Activated B cell treated with CpG ODN at 0.5 μM for 24 hours (primary cell): Measurements from ENCODE around the gene WDFY4. TPM values are rescaled to one million over a fixed set of nuclear protein-coding genes. Genes with fewer than 3 reads are reported as not detected.

Source experiments
- ATAC-seq: fragments of 200-7000 bp; cut with Tn5 transposase; one replicate; pipeline ENCODE4 v1.10.0; 2021; ENCODE audit warnings: low read depth, mild to moderate bottlenecking, moderate library complexity
- CTCF ChIA-PET: fragments of 350-600 bp; sonication (Branson Sonifier 250); formaldehyde crosslinking; loops from one replicate; lab custom pipeline; 2021; ENCODE audit warnings: antibody characterized with exemption; lab: Charles Lee
- POLR2A ChIA-PET: fragments of 350-600 bp; sonication (Branson Sonifier 250); formaldehyde crosslinking; loops from one replicate; lab custom pipeline; 2021; ENCODE audit warnings: antibody characterized with exemption; lab: Charles Lee
- DNase-seq: peaks from one replicate; pipeline ENCODE4 v3.0.0; 2022
- H3K27ac Mint-ChIP-seq: one replicate; pipeline ENCODE4 v1.8.0; 2020; ENCODE audit warnings: mixed read lengths
- H3K27me3 Mint-ChIP-seq: one replicate; pipeline ENCODE4 v1.8.0; 2021; ENCODE audit warnings: mixed read lengths
- H3K36me3 Mint-ChIP-seq: one replicate; pipeline ENCODE4 v1.8.0; 2021; ENCODE audit warnings: low read depth, mixed read lengths
- H3K4me1 Mint-ChIP-seq: one replicate; pipeline ENCODE4 v1.8.0; 2021; ENCODE audit warnings: mixed read lengths
- H3K4me3 Mint-ChIP-seq: one replicate; pipeline ENCODE4 v1.8.0; 2020; ENCODE audit warnings: mild to moderate bottlenecking, mixed read lengths
- H3K9me3 Mint-ChIP-seq: one replicate; pipeline ENCODE4 v1.8.0; 2020; ENCODE audit warnings: mixed read lengths
- intact Hi-C: fragments of 100-400 bp; cut with micrococcal nuclease; formaldehyde crosslinking; loops from one replicate; pipeline ENCODE4 v1.15.1; 2024
- total RNA-seq: library from RNA; stranded (reverse); gene quantifications from 2 replicates; pipeline ENCODE4 v1.2.3, GENCODE V29; 2022
- TF ChIP-seq, protein P1 (sequence below): fragments of 200-600 bp; IDR thresholded peaks from one replicate; pipeline ENCODE4 v1.8.0; 2022; ENCODE audit warnings: antibody characterized with exemption, mild to moderate bottlenecking

The WDFY4 gene
- total RNA-seq, 1 donor from 2014 or later, result 488 TPM

GRCh38 chr10:48924988-48925387 lies 240.3 kb downstream of the WDFY4 start:
- intact Hi-C loops, result no loop called here
- Mint-ChIP-seq H3K4me1 (no peaks in the 10 kb centered on the region), H3K4me3 (no peak overlapping the region), H3K9me3 (no peaks in the 10 kb centered on the region), H3K36me3 (peaks cover 64% of the 10 kb centered on the region), H3K27ac (no peak overlapping the region), H3K27me3 (no peaks in the 10 kb centered on the region)
- DNase-seq (no peak), ATAC-seq (no peak)
- ChIA-PET POLR2A (no interaction called here), CTCF (no interaction called here)
- TF ChIP-seq, protein P1, sequence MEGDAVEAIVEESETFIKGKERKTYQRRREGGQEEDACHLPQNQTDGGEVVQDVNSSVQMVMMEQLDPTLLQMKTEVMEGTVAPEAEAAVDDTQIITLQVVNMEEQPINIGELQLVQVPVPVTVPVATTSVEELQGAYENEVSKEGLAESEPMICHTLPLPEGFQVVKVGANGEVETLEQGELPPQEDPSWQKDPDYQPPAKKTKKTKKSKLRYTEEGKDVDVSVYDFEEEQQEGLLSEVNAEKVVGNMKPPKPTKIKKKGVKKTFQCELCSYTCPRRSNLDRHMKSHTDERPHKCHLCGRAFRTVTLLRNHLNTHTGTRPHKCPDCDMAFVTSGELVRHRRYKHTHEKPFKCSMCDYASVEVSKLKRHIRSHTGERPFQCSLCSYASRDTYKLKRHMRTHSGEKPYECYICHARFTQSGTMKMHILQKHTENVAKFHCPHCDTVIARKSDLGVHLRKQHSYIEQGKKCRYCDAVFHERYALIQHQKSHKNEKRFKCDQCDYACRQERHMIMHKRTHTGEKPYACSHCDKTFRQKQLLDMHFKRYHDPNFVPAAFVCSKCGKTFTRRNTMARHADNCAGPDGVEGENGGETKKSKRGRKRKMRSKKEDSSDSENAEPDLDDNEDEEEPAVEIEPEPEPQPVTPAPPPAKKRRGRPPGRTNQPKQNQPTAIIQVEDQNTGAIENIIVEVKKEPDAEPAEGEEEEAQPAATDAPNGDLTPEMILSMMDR, result no peak

- no peaks in the 10 kb centered on the region for H3K9me3 Mint-ChIP-seq
- ATAC-seq (no peak), DNase-seq (no peak)
- ChIA-PET POLR2A (no interaction called here), CTCF (no interaction called here)
- no peaks in the 10 kb centered on the region for H3K27me3 Mint-ChIP-seq
- H3K27ac Mint-ChIP-seq, result no peak overlapping the region
- H3K4me3 Mint-ChIP-seq, result no peak overlapping the region
- intact Hi-C loops, result no loop called here
- peaks cover 72% of the 10 kb centered on the region for H3K36me3 Mint-ChIP-seq
- TF ChIP-seq, protein P1, result no peak
- H3K4me1 Mint-ChIP-seq, result no peaks in the 10 kb centered on the region
Observed at GRCh38 chr10:48926255-48926654, 241.6 kb downstream of the WDFY4 start.

DNA sequence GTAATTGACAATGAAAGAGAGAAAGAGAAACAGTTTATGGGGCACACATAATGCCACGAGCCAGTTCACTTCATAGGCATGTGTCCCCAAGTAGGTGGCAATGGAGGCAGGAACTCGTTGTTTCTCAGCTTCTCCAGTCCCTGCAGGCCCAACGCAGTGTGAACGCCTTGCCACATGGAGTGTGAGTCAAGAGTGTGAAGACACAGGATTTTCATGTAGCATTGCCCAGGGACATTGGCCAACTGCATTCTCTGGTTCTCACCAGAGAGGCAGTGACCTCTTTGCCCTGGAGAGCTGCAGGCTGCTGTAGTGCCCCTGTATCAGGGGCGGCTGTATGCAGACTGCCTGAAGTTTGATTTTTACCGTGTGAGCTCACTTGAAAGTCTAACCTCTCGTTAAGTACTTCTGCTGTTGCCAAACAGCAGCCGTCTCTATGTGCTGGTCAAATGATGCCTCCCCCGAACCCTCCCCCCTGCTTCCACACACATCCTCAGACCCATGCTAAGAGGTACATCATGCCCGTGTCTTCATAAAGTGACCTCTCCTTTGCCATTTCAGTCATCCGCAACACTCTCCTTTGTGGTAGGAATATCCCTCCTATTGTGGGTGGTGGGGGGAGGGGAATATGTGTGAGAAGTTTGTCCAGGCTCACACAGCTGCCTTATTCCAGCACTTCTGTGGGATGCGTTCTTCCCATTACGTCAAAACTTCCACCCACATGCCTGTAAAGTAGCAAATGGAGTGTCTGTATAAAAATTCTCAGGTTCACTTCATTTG lies 242.3 kb downstream of the WDFY4 start:
- Mint-ChIP-seq H3K27ac (no peak overlapping the region), H3K27me3 (no peaks in the 10 kb centered on the region), H3K9me3 (no peaks in the 10 kb centered on the region), H3K4me1 (no peaks in the 10 kb centered on the region), H3K36me3 (peaks cover 78% of the 10 kb centered on the region), H3K4me3 (no peak overlapping the region)
- POLR2A ChIA-PET, result no interaction called here
- CTCF ChIA-PET, result no interaction called here
- ATAC-seq, result no peak
- TF ChIP-seq, protein P1, result no peak
- DNase-seq, result no peak
- intact Hi-C loops, result no loop called here

GRCh38 chr10:48929413-48929990 lies 244.8 kb downstream of the WDFY4 start:
- ATAC-seq, result no peak
- no peaks in the 10 kb centered on the region for H3K9me3 Mint-ChIP-seq
- peaks cover 82% of the 10 kb centered on the region for H3K36me3 Mint-ChIP-seq
- no peak overlapping the region for H3K27ac Mint-ChIP-seq
- no peak for DNase-seq
- ChIA-PET CTCF (no interaction called here), POLR2A (no interaction called here)
- no peaks in the 10 kb centered on the region for H3K4me1 Mint-ChIP-seq
- H3K27me3 Mint-ChIP-seq, result no peaks in the 10 kb centered on the region
- intact Hi-C loops, result no loop called here
- no peak overlapping the region for H3K4me3 Mint-ChIP-seq
- TF ChIP-seq, protein P1, result no peak

GRCh38 chr10:48931188-48931587 lies 246.5 kb downstream of the WDFY4 start:
- H3K27ac Mint-ChIP-seq, result no peak overlapping the region
- intact Hi-C loops, result no loop called here
- no peaks in the 10 kb centered on the region for H3K27me3 Mint-ChIP-seq
- H3K9me3 Mint-ChIP-seq, result no peaks in the 10 kb centered on the region
- no peaks in the 10 kb centered on the region for H3K4me1 Mint-ChIP-seq
- peaks cover 77% of the 10 kb centered on the region for H3K36me3 Mint-ChIP-seq
- TF ChIP-seq, protein P1, result no peak
- no peak overlapping the region for H3K4me3 Mint-ChIP-seq
- POLR2A ChIA-PET, result no interaction called here
- DNase-seq (no peak), ATAC-seq (no peak)
- CTCF ChIA-PET, result no interaction called here
